ENCODE results near the gene FAHD1.

FAHD1 gene

GRCh38 chr16:1818204-1818872 is 8.7 kb upstream of the FAHD1 start:
- no peak for DNase-seq

GRCh38 chr16:1818873-1819525 is 8.0 kb upstream of the FAHD1 start:
- DNase-seq, result no peak

- no peak for DNase-seq
Measured at GRCh38 chr16:1819611-1820010, 7.4 kb upstream of the FAHD1 start.

GRCh38 chr16:1820096-1820945 is 6.7 kb upstream of the FAHD1 start:
- no peak for DNase-seq

GRCh38 chr16:1820946-1821290 is 6.1 kb upstream of the FAHD1 start:
- no peak for DNase-seq

GRCh38 chr16:1821861-1822611 is 5.0 kb upstream of the FAHD1 start:
- DNase-seq, result no peak

GRCh38 chr16:1822801-1823200 is 4.2 kb upstream of the FAHD1 start:
- DNase-seq, result no peak

GRCh38 chr16:1823821-1824220 is 3.2 kb upstream of the FAHD1 start:
- no peak for DNase-seq

GRCh38 chr16:1825381-1825863 is 1.6 kb upstream of the FAHD1 start:
- no peak for DNase-seq

GRCh38 chr16:1825864-1826690 is 929 bp upstream of the FAHD1 start:
- no peak for DNase-seq

GRCh38 chr16:1828645-1829410 is 1.8 kb downstream of the FAHD1 start:
- DNase-seq, result no peak

GRCh38 chr16:1830213-1830612 is 3.2 kb downstream of the FAHD1 start:
- DNase-seq, result no peak

- DNase-seq, result no peak
Measured at GRCh38 chr16:1831186-1832075, 4.4 kb downstream of the FAHD1 start.

- DNase-seq, result no peak
Measured at GRCh38 chr16:1832838-1833454, 5.9 kb downstream of the FAHD1 start.

GRCh38 chr16:1834096-1834495 is 7.1 kb downstream of the FAHD1 start:
- DNase-seq, result no peak

- DNase-seq, result no peak
Measured at GRCh38 chr16:1839554-1839953, 12.5 kb downstream of the FAHD1 start.

GRCh38 chr16:1845985-1846384 is 19.0 kb downstream of the FAHD1 start:
- DNase-seq, result no peak

GRCh38 chr16:1846416-1846815 is 19.4 kb downstream of the FAHD1 start:
- no peak for DNase-seq

GRCh38 chr16:1850981-1851380 is 24.0 kb downstream of the FAHD1 start:
- no peak for DNase-seq

GRCh38 chr16:1851793-1852192 is 24.8 kb downstream of the FAHD1 start:
- no peak for DNase-seq
